HG02610 (cell line): ENCODE measurements around the gene BPIFB4.

Source experiments
- ATAC-seq: cut with Tn5 transposase; IDR thresholded peaks from one replicate; pipeline ENCODE4 v1.9.1; 2021; ENCODE audit warnings: mild to moderate bottlenecking, moderate library complexity; ENCODE audit not compliant: unreplicated experiment

The BPIFB4 gene

DNA sequence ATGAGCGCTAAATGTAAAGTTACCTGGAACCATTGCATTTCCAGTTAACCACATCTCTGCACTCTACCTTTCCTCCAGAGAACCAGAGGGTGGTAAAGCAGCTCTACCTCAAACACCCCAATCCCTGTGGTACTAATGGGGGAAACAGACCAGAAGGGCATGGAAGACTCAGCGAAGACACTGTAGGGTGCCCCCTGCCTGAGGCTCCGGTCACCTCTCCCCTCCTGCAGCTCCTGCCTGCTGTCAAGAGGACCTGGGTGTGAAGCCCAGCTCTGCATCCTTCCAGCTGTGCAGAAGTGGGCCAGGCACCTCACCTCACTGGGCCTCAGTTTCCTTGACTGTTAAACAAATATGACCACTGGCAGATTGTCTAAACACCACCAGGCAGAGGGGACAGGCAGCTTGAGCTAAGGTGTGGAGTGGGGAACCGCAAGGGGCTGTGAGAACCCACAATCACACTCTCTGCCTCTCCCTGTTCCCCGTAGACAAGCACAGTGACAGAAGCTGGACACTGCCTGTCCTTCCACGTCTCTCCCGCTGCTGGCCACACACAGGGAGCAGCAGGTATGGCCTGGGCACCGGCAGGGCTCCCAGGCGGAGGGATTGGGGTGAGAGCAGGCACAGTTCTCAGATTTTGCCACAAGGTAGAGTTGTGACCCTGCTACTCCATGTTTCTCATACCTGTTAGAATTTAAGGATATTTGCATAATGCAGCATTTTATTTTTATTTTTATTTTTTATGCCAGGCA lies 79.4 kb downstream of the BPIFB4 start:
- no peak for ATAC-seq

GRCh38 chr20:33159713-33160112 lies 80.3 kb downstream of the BPIFB4 start:
- no peak for ATAC-seq

DNA sequence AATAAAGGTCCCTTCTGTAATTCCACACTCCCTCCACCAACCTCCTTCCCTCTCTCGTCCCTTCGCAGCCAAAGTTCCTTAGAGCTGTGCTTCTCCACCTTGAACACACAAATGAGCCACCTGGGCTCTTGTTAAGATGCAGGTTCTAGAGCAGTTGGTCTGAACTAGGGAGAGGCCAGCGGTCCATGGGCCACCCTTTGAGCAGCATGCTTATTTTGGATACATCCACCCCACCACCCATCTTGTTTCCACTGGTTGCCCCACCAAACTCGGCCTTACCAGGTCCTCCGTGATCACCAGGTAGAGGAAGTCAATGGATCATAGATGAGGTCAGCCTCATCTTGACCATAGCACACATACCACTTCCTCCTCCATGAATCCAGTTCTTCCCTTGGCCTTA lies 81.2 kb downstream of the BPIFB4 start:
- no peak for ATAC-seq
